ENCODE measurements around the gene ITIH2. TPM values are rescaled to one million over a fixed set of nuclear protein-coding genes. Genes with fewer than 3 reads are reported as not detected.

Gene ITIH2
- polyA plus RNA-seq, 2 of the 4 experiments (the other 2 are of a cell fraction): 0.31 to 0.54 TPM

GRCh38 chr10:7700577-7701125 lies 2.5 kb upstream of the ITIH2 start (continued):
- no peak for TF ChIP-seq HMGXB4 (CRISPR knock-in tag; IDR thresholded peaks at IDR 0.05; ENCODE audit: borderline replicate concordance)
- peak; percentile 85; the same call in 1 of the 2 replicates for TF ChIP-seq ESRRA (IDR thresholded peaks at IDR 0.05; ENCODE audit: borderline replicate concordance, low read length)
- no peak for TF ChIP-seq POLR2AphosphoS2 (conservative IDR thresholded peaks at IDR 0.05; ENCODE audit: low read length)
- TF ChIP-seq EHF (CRISPR knock-in tag; IDR thresholded peaks at IDR 0.05): no peak
- TF ChIP-seq JUNB (IDR thresholded peaks at IDR 0.05): peak; percentile 55

GRCh38 chr10:7701158-7701742 lies 1.9 kb upstream of the ITIH2 start:
- Histone ChIP-seq H3K4me3 (no peak overlapping the region), H3K9me3 (no peaks in the 10 kb centered on the region), H3K27ac (peak overlapping the region; percentile 71), H3K4me1 (peaks cover 20% of the 10 kb centered on the region; the same call in 2 of the 3 replicates), H3K4me2 (peak overlapping the region; percentile 49)
- ATAC-seq: no peak
- no peak for TF ChIP-seq HEYL (CRISPR knock-in tag; IDR thresholded peaks at IDR 0.05)
- no peak for TF ChIP-seq NFE2L2 (conservative IDR thresholded peaks at IDR 0.05; ENCODE audit: low read length)
- TF ChIP-seq NR3C1 (IDR thresholded peaks at IDR 0.05): no peak
- no peak for TF ChIP-seq CHD4 (IDR thresholded peaks at IDR 0.05; ENCODE audit: borderline replicate concordance)
- TF ChIP-seq KDM5A (IDR thresholded peaks at IDR 0.05): no peak
- no peak for TF ChIP-seq CTCF (IDR thresholded peaks at IDR 0.05)
- ChIA-PET POLR2A (interaction anchor here (1.2 kb wide), 1 partner anchor 117 kb away, joined by 3 read pairs; the partner anchor contains the start of gene TAF3), CTCF (interaction anchor here (0.9 to 2.1 kb wide), 3 partner anchors 11 to 176 kb away, joined by 3 to 10 read pairs (median 3); no protein-coding TSS in a partner anchor)
- no peak for DNase-seq (ENCODE audit: low read depth in 1 of 2, low spot score in 1 of 2)
- no peak for FAIRE-seq
- WGBS (ENCODE audit: missing lambda C conversion rate): 62% methylated on average over 8 of the region's 8 CpGs

- POLR2A ChIA-PET: interaction anchor here (0.8 kb wide), 1 partner anchor 86 kb away, joined by 3 read pairs; the partner anchor contains the start of genes ATP5F1C and KIN
- ATAC-seq (no peak), DNase-seq (ENCODE audit: low read depth in 1 of 2, low spot score in 1 of 2) (no peak), FAIRE-seq (no peak)
- no peak overlapping the region for H3K4me3 ChIP-seq
- CTCF ChIA-PET: interaction anchor here (2.1 kb wide), 1 partner anchor 15 kb away, joined by 10 read pairs; no protein-coding TSS in a partner anchor
- no peak overlapping the region for H3K4me2 ChIP-seq
- peak overlapping the region; percentile 13 to 15; a peak in 1 of 6 replicates for H3K27ac ChIP-seq
- H3K9me3 ChIP-seq: no peaks in the 10 kb centered on the region
- WGBS (ENCODE audit: missing lambda C conversion rate): 78% methylated on average over 4 of the region's 4 CpGs
- TF ChIP-seq KDM1A (IDR thresholded peaks at IDR 0.05; ENCODE audit: low read depth): no peak
- TF ChIP-seq GATA3 (IDR thresholded peaks at IDR 0.05; ENCODE audit: borderline replicate concordance): no peak
- no peak for TF ChIP-seq JUNB (IDR thresholded peaks at IDR 0.05)
- TF ChIP-seq RNF2 (IDR thresholded peaks at IDR 0.05; ENCODE audit: borderline replicate concordance, low read depth): no peak
- TF ChIP-seq NR3C1 (IDR thresholded peaks at IDR 0.05): no peak
- no peak for TF ChIP-seq HEYL (CRISPR knock-in tag; IDR thresholded peaks at IDR 0.05)
- peaks cover 20% of the 10 kb centered on the region; the same call in 2 of the 3 replicates for H3K4me1 ChIP-seq
Observed at GRCh38 chr10:7702288-7702812, 766 bp upstream of the ITIH2 start.

Data from A549 (cell line).